ENCODE measurements around the gene OIP5.

OIP5 gene

GRCh38 chr15:41259546-41260189 lies 72.7 kb downstream of the OIP5 start:
- no peak for DNase-seq (ENCODE audit: low read depth in 2 of 2)
